NCI-H460 (cell line): ENCODE measurements around the gene SCAMP4. TPM values are rescaled to one million over a fixed set of nuclear protein-coding genes. Genes with fewer than 3 reads are reported as not detected.

Experiments used
- total RNA-seq: library from RNA; depleted of rRNA; stranded (reverse); fragments of >200 nt; shearing (Covaris generic); gene quantifications from 2 replicates; pipeline ENCODE4 v1.2.3, GENCODE V29; 2014; rRNA removed

Gene SCAMP4
- total RNA-seq, 1 experiment from 2014 or later, result 27.5 TPM

Other genes with a start within 250 kb of the SCAMP4 start
- gene ONECUT3, start 151.9 kb upstream of the SCAMP4 start, total RNA-seq, result not detected in 2 replicates
- gene ATP8B3, start 93.1 kb upstream of the SCAMP4 start, total RNA-seq, result 1.4 and 1.7 TPM in 2 replicates
- 5.9 and 6.6 TPM in 2 replicates for gene REXO1, start 56.9 kb upstream of the SCAMP4 start, total RNA-seq
- 10.4 and 11.0 TPM in 2 replicates for gene KLF16, start 41.8 kb upstream of the SCAMP4 start, total RNA-seq
- 27.0 and 37.1 TPM in 2 replicates for gene ABHD17A, start 19.9 kb upstream of the SCAMP4 start, total RNA-seq
- 2.1 and 3.9 TPM in 2 replicates for gene ADAT3, start within 50 bp of the SCAMP4 start, total RNA-seq
- gene CSNK1G2, start 35.8 kb downstream of the SCAMP4 start, total RNA-seq, result 34.0 and 38.9 TPM in 2 replicates
- gene BTBD2, start 110.3 kb downstream of the SCAMP4 start, total RNA-seq, result 32.9 and 33.7 TPM in 2 replicates
- gene MKNK2, start 145.8 kb downstream of the SCAMP4 start, total RNA-seq, result 87.0 and 90.9 TPM in 2 replicates
- 12.3 and 14.4 TPM in 2 replicates for gene MOB3A, start 190.9 kb downstream of the SCAMP4 start, total RNA-seq
- gene IZUMO4, start 191.5 kb downstream of the SCAMP4 start, total RNA-seq, result 1.4 and 1.6 TPM in 2 replicates
- gene AP3D1, start 246.2 kb downstream of the SCAMP4 start, total RNA-seq, result 67.6 and 83.8 TPM in 2 replicates